OCI-LY7 (cell line): ENCODE data around the gene COL8A1. TPM values are rescaled to one million over a fixed set of nuclear protein-coding genes. Genes with fewer than 3 reads are reported as not detected.
A peak's percentile ranks its signal among the peaks of the same experiment; 100 is the strongest.
"Not testable (repeated sequence)": the region's sequence is repeated elsewhere in the genome, so short reads cannot be mapped to it uniquely, and the experiment has no call there.

ENCODE experiments used
- Bru-seq: library from RNA; stranded (reverse); fragments of 400-500 nt; gene quantifications from one replicate; lab custom pipeline; 2021; lab: Mats Ljungman, UMichigan
- BruChase-seq, 2 experiments: library from RNA; stranded (reverse); fragments of 400-500 nt; gene quantifications; one replicate each; lab custom pipeline; 2021; lab: Mats Ljungman, UMichigan
- BruUV-seq: library from RNA; stranded (reverse); fragments of 400-500 nt; replicated peaks from 2 replicates; lab custom pipeline; 2021; lab: Mats Ljungman, UMichigan
- CTCF ChIA-PET: fragments of 300-600 bp; sonication (Branson Sonifier 250); formaldehyde crosslinking; loops from one replicate; lab custom pipeline; 2022; ENCODE audit warnings: antibody characterized with exemption; ENCODE audit not compliant: unreplicated experiment; lab: Charles Lee
- POLR2A ChIA-PET: fragments of 300-600 bp; sonication (Branson Sonifier 250); formaldehyde crosslinking; loops from one replicate; lab custom pipeline; 2022; ENCODE audit warnings: antibody characterized with exemption; lab: Charles Lee
- DNase-seq: peaks from one replicate; pipeline ENCODE4 v3.0.0-alpha.2; 2015; ENCODE audit warnings: low spot score
- H2AFZ ChIP-seq: fragments of 200-600 bp; sonication (generic), shearing (Covaris generic); 2 replicates; pipeline ENCODE4 v1.6.1; 2014; ENCODE audit warnings: mild to moderate bottlenecking, antibody characterized with exemption, low read length, moderate library complexity
- H3K27ac ChIP-seq: fragments of 200-600 bp; sonication (generic); 2 replicates; pipeline ENCODE4 v1.5.1; 2014; ENCODE audit warnings: mixed run types, low read depth, mild to moderate bottlenecking, moderate library complexity, low read length, inconsistent platforms; ENCODE audit not compliant: poor library complexity, severe bottlenecking
- H3K36me3 ChIP-seq: fragments of 200-600 bp; sonication (generic); 2 replicates; pipeline ENCODE4 v1.6.1; 2014; ENCODE audit warnings: mild to moderate bottlenecking, antibody characterized with exemption, low read length, moderate library complexity, mixed read lengths; ENCODE audit not compliant: insufficient read depth
- H3K4me1 ChIP-seq: fragments of 200-600 bp; sonication (generic); 2 replicates; pipeline ENCODE4 v1.5.1; 2014; ENCODE audit warnings: mild to moderate bottlenecking, low read length; ENCODE audit not compliant: insufficient read depth, poor library complexity, severe bottlenecking
- H3K4me2 ChIP-seq: fragments of 200-600 bp; sonication (generic); 2 replicates; pipeline ENCODE4 v1.6.1; 2014; ENCODE audit warnings: mild to moderate bottlenecking, low read length
- H3K4me3 ChIP-seq: fragments of 200-600 bp; sonication (generic); 2 replicates; pipeline ENCODE4 v1.5.1; 2014; ENCODE audit warnings: mild to moderate bottlenecking, low read depth, low read length; ENCODE audit not compliant: poor library complexity, severe bottlenecking
- H3K79me2 ChIP-seq: fragments of 200-600 bp; sonication (generic); 2 replicates; pipeline ENCODE4 v1.6.1; 2016; ENCODE audit warnings: low read depth, mild to moderate bottlenecking, low read length, moderate library complexity, mixed read lengths; ENCODE audit not compliant: insufficient read depth
- H3K9me2 ChIP-seq: fragments of 200-600 bp; sonication (generic); 2 replicates; pipeline ENCODE4 v1.6.1; 2016; ENCODE audit warnings: mild to moderate bottlenecking, low read length, mixed read lengths; ENCODE audit not compliant: insufficient read depth
- H3K9me3 ChIP-seq: fragments of 200-600 bp; sonication (generic); 2 replicates; pipeline ENCODE4 v1.6.1; 2014; ENCODE audit warnings: mild to moderate bottlenecking, mixed run types, low read length, mixed read lengths
- H4K20me1 ChIP-seq: fragments of 200-600 bp; sonication (generic); 2 replicates; pipeline ENCODE4 v1.6.1; 2014; ENCODE audit warnings: mild to moderate bottlenecking, antibody characterized with exemption, low read length, moderate library complexity, mixed read lengths; ENCODE audit not compliant: insufficient read depth
- CTCF ChIP-seq: fragments of 200-600 bp; sonication (generic); conservative IDR thresholded peaks from 2 replicates; pipeline ENCODE4 v1.5.1; 2014; ENCODE audit warnings: mild to moderate bottlenecking, antibody characterized with exemption, low read length, moderate library complexity, mixed read lengths
- EZH2phosphoT487 ChIP-seq: fragments of 200-600 bp; sonication (generic); IDR thresholded peaks from 2 replicates; pipeline ENCODE4 v1.6.1; 2018; ENCODE audit warnings: low read depth, borderline replicate concordance, mild to moderate bottlenecking, mixed run types, antibody characterized with exemption, low read length, moderate library complexity, mixed read lengths
- intact Hi-C: fragments of 100-400 bp; cut with micrococcal nuclease; formaldehyde crosslinking; loops from one replicate; pipeline ENCODE4 v1.10.0; 2022; ENCODE audit not compliant: unreplicated experiment
- long read RNA-seq: library from polyadenylated mRNA; stranded (forward); transcript quantifications from one replicate; pipeline ENCODE4 v2.0.0, GENCODE V29; 2022
- total RNA-seq, 2 experiments: library from RNA; depleted of rRNA in 1 of 2; stranded (reverse); fragments of >200 nt in 1 of 2; shearing (Covaris generic) in 1 of 2; gene quantifications; 2 replicates each; pipeline ENCODE4 v1.2.3, GENCODE V29; 2014 to 2022

The COL8A1 gene
- total RNA-seq (2014; rRNA removed; shearing (Covaris generic)) (not detected in 2 replicates), total RNA-seq (2022) (0.10 and 0.20 TPM in 2 replicates), Bru-seq, nascent RNA (percentile 3 among the genes with signal in this experiment), BruChase-seq, experiment 1, labeled RNA remaining after a 6-hour chase (percentile 3 among the genes with signal in this experiment), BruChase-seq, experiment 2, labeled RNA remaining after a 2-hour chase (percentile 3 among the genes with signal in this experiment)
- long read RNA-seq, result 0 reads

GRCh38 chr3:99638167-99638948 is at the start of gene COL8A1:
Gene COL8A1, plus strand, starts transcription at chr3:99638594. Its CDS starts 152,089 bp downstream, at chr3:99790683.
- Histone ChIP-seq H3K4me1 (no peaks in the 10 kb centered on the region), H4K20me1 (no peaks in the 10 kb centered on the region; the same call in 1 of the 2 replicates), H3K36me3 (no peaks in the 10 kb centered on the region), H2AFZ (no peak within 1 kb of the TSS), H3K9me2 (no peaks in the 10 kb centered on the region), H3K9me3 (no peaks in the 10 kb centered on the region), H3K4me2 (no peak within 1 kb of the TSS), H3K4me3 (no peak within 1 kb of the TSS), H3K79me2 (no peaks in the 10 kb centered on the region), H3K27ac (no peak within 1 kb of the TSS)
- no peak for DNase-seq
- POLR2A ChIA-PET, result no interaction called here
- no TSS peak for BruUV-seq
- CTCF ChIA-PET, result no interaction called here
- TF ChIP-seq EZH2phosphoT487, result no peak
- no peak for TF ChIP-seq CTCF
- intact Hi-C loops, result no loop called here

- H3K9me2 ChIP-seq, H3K4me2 ChIP-seq, H3K36me3 ChIP-seq, H3K4me3 ChIP-seq, POLR2A ChIA-PET, H3K79me2 ChIP-seq, H2AFZ ChIP-seq, BruUV-seq, intact Hi-C loops, H3K4me1 ChIP-seq, H4K20me1 ChIP-seq, H3K9me3 ChIP-seq, CTCF ChIA-PET, DNase-seq, H3K27ac ChIP-seq: not testable (repeated sequence)
Measured at GRCh38 chr3:99589168-99589567, 49.2 kb upstream of the COL8A1 start.

GRCh38 chr3:99599894-99600293 is 38.5 kb upstream of the COL8A1 start:
- intact Hi-C loops, result no loop called here
- DNase-seq, result no peak
- TF ChIP-seq CTCF, result no peak
- Histone ChIP-seq H3K27ac (no peak overlapping the region), H3K9me3 (no peaks in the 10 kb centered on the region), H3K9me2 (no peaks in the 10 kb centered on the region), H4K20me1 (no peaks in the 10 kb centered on the region), H3K79me2 (no peaks in the 10 kb centered on the region), H3K4me2 (no peak overlapping the region), H3K4me1 (no peaks in the 10 kb centered on the region), H3K36me3 (no peaks in the 10 kb centered on the region), H3K4me3 (no peak overlapping the region), H2AFZ (no peak overlapping the region)
- CTCF ChIA-PET, result no interaction called here
- BruUV-seq, result no TSS peak
- POLR2A ChIA-PET, result interaction anchor here (0.6 kb wide), 1 partner anchor 12 kb away, joined by 3 read pairs; no protein-coding TSS in a partner anchor
